OCI-LY7 (cell line): ENCODE results near the gene SPECC1.

ENCODE experiments used
- CTCF ChIP-seq: fragments of 200-600 bp; sonication (generic); conservative IDR thresholded peaks from 2 replicates; pipeline ENCODE4 v1.5.1; 2014; ENCODE audit warnings: mild to moderate bottlenecking, antibody characterized with exemption, low read length, moderate library complexity, mixed read lengths
- EZH2phosphoT487 ChIP-seq: fragments of 200-600 bp; sonication (generic); IDR thresholded peaks from 2 replicates; pipeline ENCODE4 v1.6.1; 2018; ENCODE audit warnings: low read depth, borderline replicate concordance, mild to moderate bottlenecking, mixed run types, antibody characterized with exemption, low read length, moderate library complexity, mixed read lengths

- TF ChIP-seq CTCF (no peak), EZH2phosphoT487 (no peak)
These were observed 194.7 kb downstream of the SPECC1 start for GRCh38 chr17:20203761-20204263.
